BJ (cell line): Measurements from ENCODE around the gene LRRC51. TPM values are rescaled to one million over a fixed set of nuclear protein-coding genes. Genes with fewer than 3 reads are reported as not detected.
"Not testable (repeated sequence)": the region's sequence is repeated elsewhere in the genome, so short reads cannot be mapped to it uniquely, and the experiment has no call there.

Source experiments
- CTCF ChIA-PET: fragments of 350-600 bp; formaldehyde crosslinking; extraction: SDS; loops from one replicate; lab custom pipeline; 2021; ENCODE audit warnings: antibody characterized with exemption, inconsistent platforms; lab: Yijun Ruan, JAX
- POLR2A ChIA-PET: fragments of 300-600 bp; sonication (Branson Sonifier 250); formaldehyde crosslinking; extraction: SDS; loops from one replicate; lab custom pipeline; 2021; ENCODE audit warnings: antibody characterized with exemption; lab: Charles Lee
- DNase-seq: peaks from one replicate; pipeline ENCODE4 v3.0.0-alpha.2; 2011; ENCODE audit warnings: low read depth
- H3K27me3 ChIP-seq: 2 replicates; pipeline ENCODE4 v1.6.0; 2011; ENCODE audit warnings: low read length; ENCODE audit not compliant: control insufficient read depth, insufficient read depth
- H3K36me3 ChIP-seq: 2 replicates; pipeline ENCODE4 v1.5.1; 2011; ENCODE audit warnings: low read length; ENCODE audit not compliant: control insufficient read depth, insufficient read depth
- H3K4me3 ChIP-seq: 2 replicates; pipeline ENCODE4 v1.5.1; 2011; ENCODE audit warnings: low read depth, mild to moderate bottlenecking, control low read depth, low read length
- CTCF ChIP-seq: IDR thresholded peaks from 2 replicates; pipeline ENCODE4 v1.5.1; 2011; ENCODE audit warnings: low read depth, mild to moderate bottlenecking, control low read depth, inconsistent platforms, low read length, moderate library complexity; ENCODE audit not compliant: insufficient read depth
- polyA plus RNA-seq: library from polyadenylated mRNA; depleted of rRNA; stranded (reverse); fragments of >200 nt; gene quantifications from 2 replicates; pipeline ENCODE4 v1.2.3, GENCODE V29; 2011

LRRC51 gene
- polyA plus RNA-seq, 1 experiment = 9.8 TPM

- H3K27me3 ChIP-seq = no peaks in the 10 kb centered on the region
- no peak overlapping the region for H3K4me3 ChIP-seq
- ChIA-PET POLR2A (no interaction called here), CTCF (interaction anchor here (2.7 kb wide), 1 partner anchor 20 kb away, joined by 11 read pairs; no protein-coding TSS in a partner anchor)
- H3K36me3 ChIP-seq = no peaks in the 10 kb centered on the region
- no peak for DNase-seq
- TF ChIP-seq CTCF = no peak
Measured at GRCh38 chr11:72124046-72124445, 43.4 kb downstream of the LRRC51 start.

- no peak for DNase-seq
- no peak for TF ChIP-seq CTCF
- Histone ChIP-seq H3K27me3 (no peaks in the 10 kb centered on the region), H3K4me3 (no peak overlapping the region), H3K36me3 (no peaks in the 10 kb centered on the region)
- CTCF ChIA-PET = interaction anchor here (1.2 kb wide), 2 partner anchors 9 to 305 kb away, joined by 3 to 4 read pairs; no protein-coding TSS in a partner anchor
- POLR2A ChIA-PET = no interaction called here
Measured at GRCh38 chr11:72125956-72126355, 45.3 kb downstream of the LRRC51 start.

GRCh38 chr11:72127923-72128322 lies 47.3 kb downstream of the LRRC51 start:
- ChIA-PET CTCF (interaction anchor here (0.6 to 2.4 kb wide), 3 partner anchors 16 to 260 kb away, joined by 3 to 11 read pairs (median 3); no protein-coding TSS in a partner anchor), POLR2A (no interaction called here)
- DNase-seq = no peak
- no peak for TF ChIP-seq CTCF
- no peaks in the 10 kb centered on the region for H3K27me3 ChIP-seq
- H3K36me3 ChIP-seq = no peaks in the 10 kb centered on the region
- H3K4me3 ChIP-seq = no peak overlapping the region

GRCh38 chr11:72129381-72129780 lies 48.7 kb downstream of the LRRC51 start:
- no peak for DNase-seq
- no peak for TF ChIP-seq CTCF
- ChIA-PET POLR2A (no interaction called here), CTCF (interaction anchor here (1.4 to 2.4 kb wide), 2 partner anchors 15 to 16 kb away, joined by 4 to 11 read pairs; partner anchors contain the start of gene ANAPC15)
- Histone ChIP-seq H3K4me3 (no peak overlapping the region), H3K36me3 (no peaks in the 10 kb centered on the region), H3K27me3 (no peaks in the 10 kb centered on the region)

GRCh38 chr11:72132646-72133045 lies 52.0 kb downstream of the LRRC51 start:
- no peaks in the 10 kb centered on the region for H3K36me3 ChIP-seq
- H3K27me3 ChIP-seq = no peaks in the 10 kb centered on the region
- no peak overlapping the region for H3K4me3 ChIP-seq
- no peak for TF ChIP-seq CTCF
- ChIA-PET CTCF (no interaction called here), POLR2A (no interaction called here)
- no peak for DNase-seq

- CTCF ChIA-PET = interaction anchor here (0.6 to 1.7 kb wide), 3 partner anchors 9 to 17 kb away, joined by 3 to 7 read pairs (median 4); no protein-coding TSS in a partner anchor
- H3K36me3 ChIP-seq, H3K27me3 ChIP-seq, POLR2A ChIA-PET, DNase-seq, H3K4me3 ChIP-seq: not testable (repeated sequence)
Measured at GRCh38 chr11:72135473-72135872, 54.8 kb downstream of the LRRC51 start, which contains the start of gene FOLR3. Gene FOLR3 (plus strand): TSS chr11:72135725. CDS start chr11:72135953, 228 bp downstream.
